ENCODE measurements around the gene CPT2. TPM values are rescaled to one million over a fixed set of nuclear protein-coding genes. Genes with fewer than 3 reads are reported as not detected.

CPT2 gene
- total and polyA plus RNA-seq, 2 of the 13 experiments (the other 11 are each of a cell fraction or from before 2014, with no cell fraction given) = 12.6 to 14.6 TPM

GRCh38 chr1:53180226-53180625 is 16.4 kb upstream of the CPT2 start:
- no peaks in the 10 kb centered on the region for H3K79me2 ChIP-seq (ENCODE audit: insufficient read depth, low read length)
- intact Hi-C loops (cut with micrococcal nuclease; ENCODE audit: unreplicated experiment) = loop anchor here (5.0 to 10.0 kb wide), 4 partner anchors 58 to 478 kb away; partner anchors contain the start of gene ECHDC2
- no peak overlapping the region for H3K4me3 ChIP-seq (replicated peaks in 1 of 3; ENCODE audit: insufficient read depth in 1 of 3, low read depth in 2 of 3, low read length in 3 of 3)
- no peaks in the 10 kb centered on the region for H4K20me1 ChIP-seq (ENCODE audit: insufficient read depth, low read length)
- BruUV-seq (replicated peaks) = no TSS peak
- H3K27me3 ChIP-seq (ENCODE audit: control insufficient read depth in 1 of 2, insufficient read depth in 2 of 2, low read length in 2 of 2) = peaks cover 0 to 4% of the 10 kb centered on the region in 2 experiments; a peak in 1 of 5 replicates
- ChIA-PET CTCF (ENCODE audit: low intra/inter-chr PET ratio, low total read pairs) (no interaction called here), POLR2A (interaction anchor here (0.6 to 4.9 kb wide), 3 partner anchors 35 to 627 kb away, joined by 3 to 37 read pairs (median 3); partner anchors contain the start of gene TUT4)
- no peaks in the 10 kb centered on the region for H3K36me3 ChIP-seq (replicated peaks in 1 of 2; ENCODE audit: control insufficient read depth in 1 of 2, insufficient read depth in 2 of 2, low read length in 2 of 2)
- no peak overlapping the region for H3K27ac ChIP-seq (ENCODE audit: extremely low read length, insufficient read depth, low read length)
- no peak overlapping the region for H3K9ac ChIP-seq (ENCODE audit: insufficient read depth, low read depth, low read length)
- H3K4me2 ChIP-seq (ENCODE audit: low read depth, low read length) = no peak overlapping the region
- in situ Hi-C loops (cut with HindIII; ENCODE audit: extremely low pct_ligation_motif_present, low pct_unique_long_range_greater_than_20kb) = loop anchor here (5.0 to 10.0 kb wide), 3 partner anchors 53 to 475 kb away; partner anchors contain the start of gene ECHDC2
- H3K4me1 ChIP-seq (ENCODE audit: insufficient read depth, low read length) = peaks cover 93% of the 10 kb centered on the region
- ATAC-seq (no peak), DNase-seq (ENCODE audit: low spot score) (no peak), FAIRE-seq (no peak)
- WGBS (ENCODE audit: low lambda C conversion rate) = 74% methylated on average over 2 of the region's 2 CpGs
- TF ChIP-seq ZNF34 (CRISPR knock-in tag; IDR thresholded peaks at IDR 0.05; ENCODE audit: borderline replicate concordance) = no peak
- no peak for TF ChIP-seq ZNF546 (CRISPR knock-in tag; conservative IDR thresholded peaks at IDR 0.05)
- TF ChIP-seq NFRKB (IDR thresholded peaks at IDR 0.05) = no peak
- no peak for TF ChIP-seq SMYD3 (CRISPR knock-in tag; IDR thresholded peaks at IDR 0.05)
- no peak for TF ChIP-seq ZNF496 (CRISPR knock-in tag; IDR thresholded peaks at IDR 0.05; ENCODE audit: insufficient replicate concordance)
- TF ChIP-seq RAD51 (IDR thresholded peaks at IDR 0.05; ENCODE audit: borderline replicate concordance) = no peak
- no peak for TF ChIP-seq MBNL3 (CRISPR knock-in tag; conservative IDR thresholded peaks at IDR 0.05)
- no peak for TF ChIP-seq ZNF644 (CRISPR knock-in tag; IDR thresholded peaks at IDR 0.05; ENCODE audit: low read depth)
- TF ChIP-seq ZNF512B (CRISPR knock-in tag; IDR thresholded peaks at IDR 0.05; ENCODE audit: borderline replicate concordance) = no peak
- TF ChIP-seq ZNF276 (CRISPR knock-in tag; IDR thresholded peaks at IDR 0.05; ENCODE audit: low read depth) = no peak
- TF ChIP-seq BCL6 (CRISPR knock-in tag; IDR thresholded peaks at IDR 0.05) = no peak
- no peak for TF ChIP-seq MYC (CRISPR knock-in tag; IDR thresholded peaks at IDR 0.05; ENCODE audit: borderline replicate concordance)
- TF ChIP-seq PITX1 (CRISPR knock-in tag; IDR thresholded peaks at IDR 0.05) = no peak
- no peak for TF ChIP-seq TEF (CRISPR knock-in tag; IDR thresholded peaks at IDR 0.05)
- H3K9me3 ChIP-seq (ENCODE audit: low read length) = no peaks in the 10 kb centered on the region
- H2AFZ ChIP-seq (ENCODE audit: low read length) = no peak overlapping the region
